Osteoblast (primary cell): Measurements from ENCODE around the gene KCNJ10. TPM values are rescaled to one million over a fixed set of nuclear protein-coding genes. Genes with fewer than 3 reads are reported as not detected.
A peak's percentile ranks its signal among the peaks of the same experiment; 100 is the strongest.

Experiments used
- DNase-seq: peaks from one replicate; pipeline ENCODE4 v3.0.0; 2011; ENCODE audit warnings: low spot score, mixed read lengths; ENCODE audit not compliant: insufficient read length; ENCODE audit errors: missing footprints
- H2AFZ ChIP-seq: 2 replicates; pipeline ENCODE4 v1.6.0; 2011; ENCODE audit warnings: mild to moderate bottlenecking, low read length
- H3K27ac ChIP-seq: 2 replicates; pipeline ENCODE4 v1.5.1; 2011; ENCODE audit warnings: mild to moderate bottlenecking, low read depth, low read length, moderate library complexity
- H3K27me3 ChIP-seq: 2 replicates; pipeline ENCODE4 v1.6.0; 2012; ENCODE audit warnings: mild to moderate bottlenecking, control low read depth, inconsistent platforms, low read length, moderate library complexity; ENCODE audit not compliant: insufficient read depth
- H3K36me3 ChIP-seq: 2 replicates; pipeline ENCODE4 v1.5.1; 2011; ENCODE audit warnings: mild to moderate bottlenecking, low read length, control low read depth, moderate library complexity; ENCODE audit not compliant: insufficient read depth
- H3K4me1 ChIP-seq: 2 replicates; pipeline ENCODE4 v1.5.1; 2011; ENCODE audit warnings: mild to moderate bottlenecking, low read length, control low read depth, moderate library complexity; ENCODE audit not compliant: insufficient read depth
- H3K4me2 ChIP-seq: 2 replicates; pipeline ENCODE4 v1.6.0; 2011; ENCODE audit warnings: mild to moderate bottlenecking, low read length; ENCODE audit not compliant: insufficient read depth
- H3K4me3 ChIP-seq: fragments of 200-600 bp; sonication (generic); 3 replicates; pipeline ENCODE4 v1.5.1; 2012; ENCODE audit warnings: mild to moderate bottlenecking, low read length, inconsistent platforms; ENCODE audit not compliant: insufficient read depth
- H3K79me2 ChIP-seq: 2 replicates; pipeline ENCODE4 v1.6.0; 2012; ENCODE audit warnings: mild to moderate bottlenecking, low read length, control low read depth, inconsistent platforms; ENCODE audit not compliant: insufficient read depth
- H3K9me3 ChIP-seq: 2 replicates; pipeline ENCODE4 v1.5.1; 2011; ENCODE audit warnings: low read depth, low read length, control low read depth
- H4K20me1 ChIP-seq: 2 replicates; pipeline ENCODE4 v1.6.0; 2012; ENCODE audit warnings: mild to moderate bottlenecking, low read length, control low read depth; ENCODE audit not compliant: insufficient read depth
- total RNA-seq: library from RNA; depleted of rRNA; stranded (reverse); fragments of >200 nt; gene quantifications from 2 replicates; pipeline ENCODE4 v1.2.3, GENCODE V29; 2012
- TF ChIP-seq, protein P1 (sequence below): IDR thresholded peaks from 2 replicates; pipeline ENCODE4 v1.5.1; 2011; ENCODE audit warnings: mild to moderate bottlenecking, low read depth, low read length, moderate library complexity; ENCODE audit errors: extremely low read depth

KCNJ10 gene
- total RNA-seq, 1 donor: not detected

DNA sequence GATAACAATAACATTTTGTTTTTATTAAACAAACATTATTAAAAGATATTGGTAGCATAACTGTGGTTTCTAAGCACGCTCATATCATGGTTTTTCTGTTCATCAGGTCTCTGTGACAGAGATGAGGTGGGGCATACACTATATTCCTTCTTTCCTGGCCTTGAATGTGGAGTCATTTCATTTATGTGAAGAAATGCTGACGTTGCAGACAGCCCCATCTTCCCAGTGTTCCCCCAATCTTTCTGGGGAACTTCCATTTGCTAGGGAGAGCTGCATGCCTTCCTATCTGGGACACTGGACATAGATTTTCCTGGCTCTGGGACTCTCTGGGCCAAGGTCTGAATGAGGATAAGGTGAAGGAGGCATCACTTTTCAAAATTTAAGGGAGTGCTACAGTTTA, 68.5 kb downstream of the KCNJ10 start:
- no peak for DNase-seq
- Histone ChIP-seq H3K79me2 (no peaks in the 10 kb centered on the region), H3K4me3 (no peak overlapping the region), H3K4me2 (no peak overlapping the region), H3K9me3 (no peaks in the 10 kb centered on the region), H3K4me1 (peaks cover 10% of the 10 kb centered on the region), H2AFZ (no peak overlapping the region), H3K27me3 (no peaks in the 10 kb centered on the region), H4K20me1 (no peaks in the 10 kb centered on the region), H3K27ac (no peak overlapping the region), H3K36me3 (no peaks in the 10 kb centered on the region)
- TF ChIP-seq, protein P1, sequence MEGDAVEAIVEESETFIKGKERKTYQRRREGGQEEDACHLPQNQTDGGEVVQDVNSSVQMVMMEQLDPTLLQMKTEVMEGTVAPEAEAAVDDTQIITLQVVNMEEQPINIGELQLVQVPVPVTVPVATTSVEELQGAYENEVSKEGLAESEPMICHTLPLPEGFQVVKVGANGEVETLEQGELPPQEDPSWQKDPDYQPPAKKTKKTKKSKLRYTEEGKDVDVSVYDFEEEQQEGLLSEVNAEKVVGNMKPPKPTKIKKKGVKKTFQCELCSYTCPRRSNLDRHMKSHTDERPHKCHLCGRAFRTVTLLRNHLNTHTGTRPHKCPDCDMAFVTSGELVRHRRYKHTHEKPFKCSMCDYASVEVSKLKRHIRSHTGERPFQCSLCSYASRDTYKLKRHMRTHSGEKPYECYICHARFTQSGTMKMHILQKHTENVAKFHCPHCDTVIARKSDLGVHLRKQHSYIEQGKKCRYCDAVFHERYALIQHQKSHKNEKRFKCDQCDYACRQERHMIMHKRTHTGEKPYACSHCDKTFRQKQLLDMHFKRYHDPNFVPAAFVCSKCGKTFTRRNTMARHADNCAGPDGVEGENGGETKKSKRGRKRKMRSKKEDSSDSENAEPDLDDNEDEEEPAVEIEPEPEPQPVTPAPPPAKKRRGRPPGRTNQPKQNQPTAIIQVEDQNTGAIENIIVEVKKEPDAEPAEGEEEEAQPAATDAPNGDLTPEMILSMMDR: no peak

DNA sequence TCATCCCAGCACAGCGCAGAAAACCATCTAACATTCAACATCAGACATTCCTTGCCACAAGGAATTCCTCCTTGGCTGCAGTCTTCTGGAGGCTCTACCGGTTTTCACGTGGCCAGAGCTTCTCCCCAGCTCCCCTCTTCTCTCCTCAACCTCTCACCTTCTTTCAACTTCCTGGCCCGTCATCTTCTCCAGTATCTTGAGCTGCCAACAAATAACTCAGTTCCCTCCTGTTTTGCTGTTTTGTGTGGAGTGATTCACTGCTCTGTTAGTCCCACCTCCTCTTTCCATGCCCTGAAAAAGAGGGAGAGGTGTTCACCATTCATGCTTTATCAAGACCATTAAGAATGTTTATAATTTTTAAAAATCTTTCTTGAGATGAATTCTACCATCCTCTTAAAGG, 70.8 kb downstream of the KCNJ10 start:
- DNase-seq: no peak
- TF ChIP-seq, protein P1: no peak

DNA sequence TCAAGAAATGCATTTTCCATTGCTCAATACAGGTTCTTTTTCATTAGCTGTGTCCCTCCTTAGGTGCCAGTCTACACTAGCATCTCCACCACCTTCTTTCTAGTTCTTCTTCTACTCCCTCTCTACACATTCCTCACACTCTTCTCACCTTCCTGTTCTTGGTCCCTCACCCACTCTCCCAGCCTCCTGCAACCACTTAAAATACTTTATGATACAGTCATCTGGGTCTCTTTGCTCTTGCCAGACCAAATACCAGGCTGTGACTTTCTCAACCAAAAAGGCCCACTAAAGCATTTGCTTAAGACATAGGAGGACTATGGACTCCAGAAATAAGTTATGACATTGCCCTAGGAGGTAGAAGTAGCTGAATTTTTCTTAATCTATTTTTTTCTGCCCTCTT, 73.3 kb downstream of the KCNJ10 start:
- Histone ChIP-seq H3K4me1 (peaks cover 25% of the 10 kb centered on the region), H3K27me3 (no peaks in the 10 kb centered on the region), H2AFZ (no peak overlapping the region), H3K79me2 (no peaks in the 10 kb centered on the region), H3K4me3 (no peak overlapping the region), H3K4me2 (peak overlapping the region; percentile 62), H4K20me1 (no peaks in the 10 kb centered on the region), H3K9me3 (no peaks in the 10 kb centered on the region), H3K27ac (peak overlapping the region; percentile 67), H3K36me3 (no peaks in the 10 kb centered on the region)
- TF ChIP-seq, protein P1: no peak
- peak; percentile 91 for DNase-seq

More for the DNA sequence above, 70.8 kb downstream of the KCNJ10 start:
- no peaks in the 10 kb centered on the region for H3K9me3 ChIP-seq
- H3K4me3 ChIP-seq: no peak overlapping the region
- H3K36me3 ChIP-seq: no peaks in the 10 kb centered on the region
- no peak overlapping the region for H3K27ac ChIP-seq
- H3K4me2 ChIP-seq: no peak overlapping the region
- H3K4me1 ChIP-seq: peaks cover 19% of the 10 kb centered on the region
- no peaks in the 10 kb centered on the region for H3K27me3 ChIP-seq
- H3K79me2 ChIP-seq: no peaks in the 10 kb centered on the region
- H4K20me1 ChIP-seq: no peaks in the 10 kb centered on the region
- H2AFZ ChIP-seq: peak overlapping the region; percentile 69

DNA sequence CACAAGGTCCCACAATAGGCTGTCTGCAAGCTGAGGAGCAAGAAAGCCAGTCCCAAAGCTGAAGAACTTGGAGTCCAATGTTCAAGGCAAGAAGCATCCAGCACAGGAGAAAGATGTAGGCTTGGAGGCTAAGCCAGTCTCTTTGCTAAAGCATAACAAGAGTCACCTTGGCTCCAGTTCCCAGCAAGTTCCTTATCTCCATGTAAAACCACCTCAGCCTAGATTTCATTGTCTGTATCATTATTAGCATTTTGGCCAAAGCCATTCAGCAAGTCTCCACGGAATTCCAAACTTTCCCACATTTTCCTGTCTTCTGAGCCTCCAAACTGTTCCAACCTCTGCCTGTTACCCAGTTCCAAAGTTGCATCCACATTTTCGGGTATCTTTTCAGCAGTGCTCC, 75.1 kb downstream of the KCNJ10 start:
- DNase-seq: no peak
- TF ChIP-seq, protein P1: no peak
- H3K9me3 ChIP-seq: no peaks in the 10 kb centered on the region
- H3K79me2 ChIP-seq: no peaks in the 10 kb centered on the region
- H3K4me2 ChIP-seq: no peak overlapping the region
- no peak overlapping the region for H2AFZ ChIP-seq
- H3K27ac ChIP-seq: no peak overlapping the region
- peaks cover 33% of the 10 kb centered on the region for H3K4me1 ChIP-seq
- H3K4me3 ChIP-seq: no peak overlapping the region
- no peaks in the 10 kb centered on the region for H4K20me1 ChIP-seq
- H3K36me3 ChIP-seq: no peaks in the 10 kb centered on the region
- no peaks in the 10 kb centered on the region for H3K27me3 ChIP-seq
